Glutamatergic neuron (in vitro differentiated cells): Measurements from ENCODE around the gene CLEC16A. TPM values are rescaled to one million over a fixed set of nuclear protein-coding genes. Genes with fewer than 3 reads are reported as not detected.

Experiments used
- DNase-seq: peaks from one replicate; pipeline ENCODE4 v3.0.0; 2022
- H3K27ac Mint-ChIP-seq: one replicate; pipeline ENCODE4 v1.8.0; 2020; ENCODE audit warnings: mild to moderate bottlenecking, mixed read lengths, inconsistent platforms; ENCODE audit not compliant: unreplicated experiment
- H3K27me3 Mint-ChIP-seq: one replicate; pipeline ENCODE4 v1.8.0; 2020; ENCODE audit warnings: mild to moderate bottlenecking, moderate library complexity, mixed read lengths, inconsistent platforms; ENCODE audit not compliant: unreplicated experiment
- H3K36me3 Mint-ChIP-seq: one replicate; pipeline ENCODE4 v1.8.0; 2020; ENCODE audit warnings: mild to moderate bottlenecking, mixed read lengths, inconsistent platforms; ENCODE audit not compliant: unreplicated experiment
- H3K4me1 Mint-ChIP-seq: one replicate; pipeline ENCODE4 v1.8.0; 2020; ENCODE audit warnings: mild to moderate bottlenecking, low read depth, mixed read lengths, inconsistent platforms; ENCODE audit not compliant: unreplicated experiment
- H3K4me3 Mint-ChIP-seq: one replicate; pipeline ENCODE4 v1.8.0; 2020; ENCODE audit warnings: mild to moderate bottlenecking, mixed read lengths, inconsistent platforms; ENCODE audit not compliant: unreplicated experiment
- H3K9me3 Mint-ChIP-seq: one replicate; pipeline ENCODE4 v1.8.0; 2020; ENCODE audit warnings: mild to moderate bottlenecking, moderate library complexity, mixed read lengths, inconsistent platforms; ENCODE audit not compliant: unreplicated experiment
- total RNA-seq: library from RNA; stranded (reverse); fragmentation: NEBNext Ultra II Directional; extraction: Animal tissue kit (Norgen Biotek cat#: 25700); gene quantifications from one replicate; pipeline ENCODE4 v1.2.1, GENCODE V29; 2021; ENCODE audit not compliant: unreplicated experiment
- TF ChIP-seq, protein P1 (sequence below): fragments of 200-600 bp; sonication (generic); IDR thresholded peaks from one replicate; pipeline ENCODE4 v1.5.0; 2021; ENCODE audit not compliant: partially characterized antibody, unreplicated experiment

CLEC16A gene
- total RNA-seq, 1 donor from 2014 or later: 43.0 TPM

DNA sequence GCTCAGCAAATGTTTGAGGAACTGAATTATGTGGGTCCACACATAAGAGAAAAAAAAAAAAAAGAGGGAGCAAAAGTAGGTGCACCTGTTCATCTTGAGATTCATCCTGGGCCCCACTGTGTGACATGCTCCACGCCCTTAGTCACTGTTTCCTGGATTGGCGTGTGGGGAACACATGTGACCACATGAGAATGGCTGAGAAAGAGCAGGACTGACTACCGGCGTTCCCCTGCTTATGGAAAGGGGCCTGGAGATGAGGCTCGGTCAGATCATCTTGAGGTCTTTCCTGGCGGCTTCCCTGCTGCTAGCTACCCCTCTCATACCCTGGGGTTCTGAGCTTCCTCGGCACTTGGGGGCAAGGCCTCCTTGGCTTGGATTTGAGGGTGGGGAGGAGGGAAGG, 6.0 kb upstream of the CLEC16A start:
- Mint-ChIP-seq H3K4me3 (no peak overlapping the region), H3K9me3 (peaks cover 16% of the 10 kb centered on the region), H3K27me3 (peaks cover 10% of the 10 kb centered on the region), H3K36me3 (peaks cover 5% of the 10 kb centered on the region), H3K4me1 (peaks cover 26% of the 10 kb centered on the region), H3K27ac (no peak overlapping the region)
- TF ChIP-seq, protein P1, sequence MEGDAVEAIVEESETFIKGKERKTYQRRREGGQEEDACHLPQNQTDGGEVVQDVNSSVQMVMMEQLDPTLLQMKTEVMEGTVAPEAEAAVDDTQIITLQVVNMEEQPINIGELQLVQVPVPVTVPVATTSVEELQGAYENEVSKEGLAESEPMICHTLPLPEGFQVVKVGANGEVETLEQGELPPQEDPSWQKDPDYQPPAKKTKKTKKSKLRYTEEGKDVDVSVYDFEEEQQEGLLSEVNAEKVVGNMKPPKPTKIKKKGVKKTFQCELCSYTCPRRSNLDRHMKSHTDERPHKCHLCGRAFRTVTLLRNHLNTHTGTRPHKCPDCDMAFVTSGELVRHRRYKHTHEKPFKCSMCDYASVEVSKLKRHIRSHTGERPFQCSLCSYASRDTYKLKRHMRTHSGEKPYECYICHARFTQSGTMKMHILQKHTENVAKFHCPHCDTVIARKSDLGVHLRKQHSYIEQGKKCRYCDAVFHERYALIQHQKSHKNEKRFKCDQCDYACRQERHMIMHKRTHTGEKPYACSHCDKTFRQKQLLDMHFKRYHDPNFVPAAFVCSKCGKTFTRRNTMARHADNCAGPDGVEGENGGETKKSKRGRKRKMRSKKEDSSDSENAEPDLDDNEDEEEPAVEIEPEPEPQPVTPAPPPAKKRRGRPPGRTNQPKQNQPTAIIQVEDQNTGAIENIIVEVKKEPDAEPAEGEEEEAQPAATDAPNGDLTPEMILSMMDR: no peak
- DNase-seq: no peak

DNA sequence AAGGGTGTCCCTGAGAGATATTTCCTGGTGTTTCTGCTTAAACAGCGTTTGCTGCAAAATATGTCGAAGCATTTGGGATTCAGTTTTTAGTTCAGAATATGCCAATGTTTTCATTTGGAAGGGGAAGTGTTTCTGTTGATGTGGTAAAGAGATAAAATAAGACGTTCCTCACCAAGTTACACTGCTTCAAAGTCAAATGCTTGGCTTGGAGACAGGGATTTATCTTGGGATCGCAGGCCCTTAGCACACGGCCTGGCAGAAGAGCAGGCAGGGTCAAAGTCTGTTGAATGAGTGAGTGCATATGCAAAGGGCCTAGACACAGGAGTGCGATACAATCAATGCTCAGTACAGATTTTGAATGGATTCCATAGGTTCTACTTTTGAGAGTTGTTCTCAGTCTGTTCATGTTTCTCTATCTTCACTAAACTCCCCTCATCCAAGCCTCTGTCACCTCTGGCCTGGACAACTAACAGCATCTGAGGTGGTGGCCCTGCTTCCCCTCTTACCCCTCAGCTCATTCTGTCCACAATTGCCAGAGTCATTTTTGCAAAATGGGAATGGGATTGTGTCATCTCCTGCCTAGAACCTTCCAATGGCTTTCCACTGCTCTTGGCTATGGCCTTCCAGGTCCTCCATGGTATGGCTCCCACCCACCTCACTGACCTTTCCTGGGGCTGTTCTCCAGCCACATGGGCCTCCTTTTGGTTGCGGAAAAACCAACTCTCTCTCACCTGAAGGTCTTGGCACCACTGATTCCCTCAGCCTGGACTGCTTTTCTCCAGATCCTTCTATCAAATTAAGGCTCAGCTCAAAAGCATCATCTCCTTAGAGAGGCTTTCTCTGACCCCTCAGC, 5.3 kb upstream of the CLEC16A start:
- H3K4me1 Mint-ChIP-seq: peaks cover 26% of the 10 kb centered on the region
- H3K27ac Mint-ChIP-seq: peak overlapping the region; percentile 30
- H3K36me3 Mint-ChIP-seq: peaks cover 5% of the 10 kb centered on the region
- peaks cover 10% of the 10 kb centered on the region for H3K27me3 Mint-ChIP-seq
- TF ChIP-seq, protein P1: no peak
- DNase-seq: no peak
- H3K4me3 Mint-ChIP-seq: peak overlapping the region; percentile 90
- H3K9me3 Mint-ChIP-seq: peaks cover 16% of the 10 kb centered on the region

DNA sequence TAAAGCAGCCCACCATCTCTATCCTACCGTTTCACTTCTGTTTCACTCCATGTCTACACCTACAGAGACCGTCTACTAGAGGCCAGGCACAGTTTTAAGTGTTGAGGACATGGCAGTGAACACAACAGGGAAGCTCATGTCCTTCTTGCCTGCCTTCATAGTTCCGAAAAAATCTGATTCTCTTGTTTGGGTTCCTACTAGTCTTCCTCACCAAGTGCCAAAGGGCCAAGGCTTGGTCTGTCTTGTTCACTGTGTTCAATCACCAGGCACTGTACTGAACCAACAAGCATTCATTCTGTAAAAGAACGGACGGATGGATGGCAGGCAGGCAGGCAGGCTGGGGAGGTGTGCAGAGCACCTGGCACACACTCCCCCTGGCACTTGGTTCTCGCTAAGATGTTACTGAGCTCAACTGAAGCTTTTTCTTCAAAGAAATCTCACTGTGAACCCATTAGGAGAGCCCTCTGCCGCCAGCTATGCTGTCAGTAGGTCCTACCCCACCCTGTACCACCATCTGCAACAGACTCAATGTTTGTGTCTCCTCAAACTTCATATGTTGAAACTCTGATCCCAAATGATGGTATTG, 4.6 kb upstream of the CLEC16A start:
- peaks cover 10% of the 10 kb centered on the region for H3K27me3 Mint-ChIP-seq
- H3K9me3 Mint-ChIP-seq: peaks cover 16% of the 10 kb centered on the region
- DNase-seq: no peak
- peak overlapping the region; percentile 90 for H3K4me3 Mint-ChIP-seq
- peaks cover 5% of the 10 kb centered on the region for H3K36me3 Mint-ChIP-seq
- peak overlapping the region; percentile 30 for H3K27ac Mint-ChIP-seq
- H3K4me1 Mint-ChIP-seq: peaks cover 26% of the 10 kb centered on the region
- TF ChIP-seq, protein P1: no peak

DNA sequence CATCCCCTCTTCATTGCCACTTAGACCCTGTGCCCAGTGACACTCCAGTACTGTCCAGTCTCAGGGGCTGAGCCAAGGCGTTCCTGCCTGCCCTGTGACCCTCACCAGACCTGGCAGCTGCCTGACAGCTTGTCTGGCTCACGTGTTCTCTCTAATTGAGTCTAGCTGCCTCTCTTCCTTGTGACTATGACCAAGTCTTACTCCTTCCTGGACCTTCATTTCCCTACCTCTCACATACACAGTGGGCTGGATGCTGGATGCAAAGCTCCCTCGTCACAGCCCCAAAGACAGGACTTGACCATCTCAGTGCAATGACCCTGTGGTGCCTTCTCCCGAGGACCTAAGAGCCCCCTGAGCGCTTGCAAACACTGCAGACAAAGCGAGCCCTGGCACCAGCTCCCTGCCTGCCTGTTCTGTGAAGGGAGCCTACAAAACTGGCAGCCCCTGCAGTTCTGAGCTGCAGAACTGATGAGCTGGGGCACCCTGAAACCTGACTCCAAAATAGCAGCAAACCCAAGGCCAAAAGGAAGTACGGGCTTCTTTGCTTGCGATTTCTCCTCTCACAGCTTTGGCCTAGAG, 3.8 kb upstream of the CLEC16A start:
- DNase-seq: peak; percentile 51
- peaks cover 5% of the 10 kb centered on the region for H3K36me3 Mint-ChIP-seq
- peak overlapping the region; percentile 86 for H3K27ac Mint-ChIP-seq
- H3K27me3 Mint-ChIP-seq: peaks cover 10% of the 10 kb centered on the region
- H3K4me1 Mint-ChIP-seq: peaks cover 31% of the 10 kb centered on the region
- TF ChIP-seq, protein P1: no peak
- peaks cover 19% of the 10 kb centered on the region for H3K9me3 Mint-ChIP-seq
- H3K4me3 Mint-ChIP-seq: peak overlapping the region; percentile 90
